GM19035 (cell line): ENCODE results near the gene CDCP2.
"Not testable (repeated sequence)": the region's sequence is repeated elsewhere in the genome, so short reads cannot be mapped to it uniquely, and the experiment has no call there.

Experiments used
- ATAC-seq: cut with Tn5 transposase; IDR thresholded peaks from one replicate; pipeline ENCODE4 v1.9.1; 2021; ENCODE audit not compliant: unreplicated experiment

Gene CDCP2

DNA sequence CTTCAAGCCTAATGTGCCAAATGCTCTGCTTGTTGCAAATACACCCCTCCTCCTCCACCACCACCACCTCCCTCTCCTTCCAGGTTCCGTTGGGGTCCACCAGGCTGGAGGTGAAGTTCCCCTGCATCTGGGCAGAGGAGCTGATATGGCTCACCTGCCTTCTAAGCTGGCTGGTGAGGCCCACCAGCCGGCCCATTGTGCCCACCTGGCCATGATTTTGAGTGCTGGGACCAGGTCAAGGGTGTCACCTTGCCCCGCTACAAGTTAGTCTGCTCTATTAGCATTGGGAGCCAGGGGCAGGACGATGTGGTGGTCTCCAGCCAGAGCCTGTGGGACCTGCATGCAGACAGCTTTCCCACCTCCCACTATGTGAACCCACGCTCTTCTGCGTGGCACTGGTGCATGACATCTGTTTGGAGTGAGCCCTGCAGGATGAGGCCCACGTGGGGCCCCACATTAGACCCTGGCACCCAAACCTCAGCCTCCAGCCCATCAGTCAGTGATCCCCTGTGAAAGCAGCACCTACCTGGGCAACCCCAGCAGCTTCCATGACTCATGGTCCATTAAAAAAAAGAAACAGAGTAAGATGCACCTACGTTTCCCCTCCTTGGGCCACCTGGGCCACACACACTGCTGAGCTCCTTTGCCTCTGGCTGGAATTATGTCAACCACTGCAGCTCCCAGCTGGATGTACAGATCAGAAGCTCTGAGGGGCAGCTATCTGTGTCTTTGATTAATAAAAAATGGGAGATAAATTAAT, 15.6 kb upstream of the CDCP2 start:
- no peak for ATAC-seq

DNA sequence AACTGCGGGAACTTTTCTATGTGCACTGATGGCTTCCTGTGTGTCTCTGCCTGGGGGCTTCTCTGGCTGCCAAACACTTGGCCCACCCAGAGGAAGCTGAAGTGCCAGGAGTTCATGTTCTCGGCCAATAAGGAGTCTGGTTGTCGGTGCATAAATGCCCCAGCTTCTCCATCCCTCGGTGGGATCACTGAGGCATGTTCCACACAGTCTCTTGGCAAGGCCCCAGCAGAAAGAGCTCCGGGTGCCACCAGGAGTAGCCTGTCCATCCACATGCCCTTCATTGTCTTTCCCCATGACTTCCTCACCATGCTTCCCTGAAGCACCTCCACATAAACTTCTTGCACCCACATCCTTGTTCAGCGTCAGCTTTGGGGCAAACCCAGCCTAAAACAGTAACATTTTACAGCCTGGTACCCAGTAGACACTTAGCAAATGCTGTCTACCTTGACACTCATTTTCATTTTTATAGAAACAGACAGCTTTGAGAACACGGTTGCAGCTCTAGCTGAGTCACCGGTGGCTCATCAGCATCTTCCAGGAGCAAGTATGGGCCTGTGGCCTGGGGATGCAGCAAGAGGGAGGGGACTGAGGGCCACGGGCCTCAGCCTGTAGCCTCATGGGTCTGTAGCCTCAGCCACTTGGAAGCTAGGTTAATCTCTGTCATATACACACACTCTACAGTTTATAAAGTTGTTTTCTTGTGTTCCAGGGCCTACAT, 14.8 kb upstream of the CDCP2 start:
- ATAC-seq: no peak

DNA sequence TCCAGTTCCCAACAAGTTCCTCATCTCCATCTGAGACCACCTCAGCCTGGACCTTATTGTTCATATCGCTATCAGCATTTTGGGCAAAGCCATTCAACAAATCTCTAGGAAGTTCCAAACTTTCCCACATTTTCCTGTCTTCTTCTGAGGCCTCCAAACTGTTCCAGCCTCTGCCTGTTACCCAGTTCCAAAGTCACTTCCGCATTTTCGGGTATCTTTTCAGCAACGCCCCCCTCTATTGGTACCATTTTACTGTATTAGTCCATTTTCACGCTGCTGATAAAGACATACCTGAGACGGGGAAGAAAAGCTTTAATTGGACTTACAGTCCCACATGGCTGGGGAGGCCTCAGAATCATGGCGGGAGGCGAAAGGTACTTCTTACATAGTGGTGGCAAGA, 13.6 kb upstream of the CDCP2 start:
- ATAC-seq: not testable (repeated sequence)

DNA sequence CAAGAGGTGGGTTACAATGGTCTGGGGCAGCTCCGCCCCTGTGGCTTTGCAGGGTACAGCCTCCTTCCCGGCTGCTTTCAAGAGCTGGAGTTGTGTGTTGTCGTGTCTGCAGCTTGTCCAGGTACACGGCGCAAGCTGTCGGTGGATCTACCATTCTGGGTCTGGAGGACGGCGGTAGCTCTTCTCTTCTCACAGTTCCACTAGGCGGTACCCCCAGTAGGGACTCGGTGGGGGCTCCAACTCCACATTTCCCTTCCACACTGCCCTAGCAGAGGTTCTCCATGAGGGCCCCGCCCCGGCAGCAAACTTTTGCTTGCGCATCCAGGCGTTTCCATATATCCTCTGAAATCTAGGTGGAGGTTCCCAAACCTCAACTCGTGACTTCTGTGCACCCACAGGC, 12.3 kb upstream of the CDCP2 start:
- ATAC-seq: no peak

DNA sequence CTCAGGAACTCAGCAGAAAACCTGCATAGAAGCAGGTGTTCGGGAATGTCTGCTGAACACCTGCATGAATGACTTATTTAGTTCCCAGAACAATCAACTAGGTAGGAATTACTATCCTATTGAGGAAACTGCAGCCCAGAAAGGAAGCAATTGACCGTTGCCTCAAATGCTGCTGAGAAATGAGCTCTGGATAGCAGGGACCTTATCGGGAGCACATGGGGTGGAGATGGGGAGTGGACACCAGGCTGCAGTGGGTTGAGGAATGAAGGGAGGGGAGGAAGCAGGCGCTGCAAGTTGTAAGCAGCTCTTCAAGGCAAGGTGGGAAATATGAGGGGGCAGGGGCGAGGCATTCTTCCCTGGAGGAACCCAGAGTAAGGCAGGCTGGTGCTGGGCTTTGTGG, 10.8 kb upstream of the CDCP2 start:
- no peak for ATAC-seq

DNA sequence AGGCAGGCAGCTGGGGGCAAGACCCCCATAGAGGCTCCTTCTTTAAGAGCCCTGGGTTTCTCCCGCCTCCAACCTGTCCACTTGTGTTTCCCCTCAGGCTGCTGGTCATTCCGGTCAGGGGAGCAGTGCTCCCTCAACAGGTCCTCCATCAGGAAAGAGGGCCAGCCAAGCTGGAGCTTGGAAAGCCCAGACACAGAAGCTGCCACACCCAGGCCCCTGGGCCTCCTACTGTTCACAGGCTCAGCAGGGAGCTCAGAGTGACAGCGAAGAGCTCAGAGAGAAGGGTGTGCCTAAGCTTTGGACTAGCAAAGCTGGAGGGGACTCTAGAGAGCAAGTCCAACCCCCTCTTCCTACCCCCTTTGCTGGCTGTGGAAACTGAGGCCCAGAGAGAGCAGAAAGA, 10.3 kb upstream of the CDCP2 start:
- no peak for ATAC-seq

DNA sequence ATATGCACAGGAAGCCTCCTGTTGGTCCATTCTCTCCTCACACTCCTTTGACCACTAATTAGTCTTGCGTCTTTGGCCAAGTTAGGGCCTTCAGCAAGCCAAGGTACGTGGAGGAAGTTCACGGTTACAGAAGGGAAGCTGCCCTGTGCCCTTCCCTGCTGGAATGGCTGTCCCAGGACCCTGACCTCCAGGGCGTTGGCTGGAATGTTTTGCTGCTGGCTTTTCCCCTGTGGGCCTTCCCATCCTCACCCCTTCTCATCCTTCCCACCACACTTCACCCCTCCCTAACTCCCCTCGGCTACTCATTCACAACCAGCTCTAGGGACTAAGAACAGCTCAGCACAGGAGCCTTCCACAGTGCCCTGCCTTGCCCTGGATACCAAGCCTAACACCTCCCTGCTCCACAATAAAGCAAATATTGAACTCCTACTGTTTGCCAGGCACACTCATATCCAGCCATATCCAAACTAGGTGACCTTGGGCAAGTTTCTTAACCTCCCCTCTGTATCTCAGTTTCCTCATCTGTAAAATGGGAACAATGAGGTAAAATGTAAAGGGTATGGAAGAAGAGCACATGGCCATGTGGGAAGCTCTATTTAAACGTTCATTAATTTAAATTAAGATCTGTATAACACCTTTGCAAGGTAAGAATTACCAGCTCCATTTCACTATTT, 8.8 kb upstream of the CDCP2 start:
- no peak for ATAC-seq

DNA sequence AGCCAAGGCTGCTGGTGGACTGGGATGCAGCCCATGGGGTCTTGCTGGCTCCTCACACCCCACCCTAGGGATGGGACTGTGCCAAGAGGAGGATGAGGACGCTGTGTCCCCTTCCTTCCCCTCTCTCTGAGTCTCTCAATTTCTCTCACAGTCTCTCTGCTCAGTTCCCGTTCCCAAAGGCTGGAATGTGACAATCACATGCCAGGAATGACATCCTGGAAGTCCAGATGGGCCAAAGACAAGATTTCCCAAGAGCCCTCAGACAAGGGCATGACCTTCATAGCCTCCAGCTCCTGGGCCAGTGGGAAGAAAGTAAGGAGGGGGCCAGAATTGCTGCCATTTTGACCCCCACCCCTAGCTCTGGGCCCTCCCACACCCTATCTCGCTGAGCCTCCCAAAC, 7.6 kb upstream of the CDCP2 start:
- ATAC-seq: no peak

DNA sequence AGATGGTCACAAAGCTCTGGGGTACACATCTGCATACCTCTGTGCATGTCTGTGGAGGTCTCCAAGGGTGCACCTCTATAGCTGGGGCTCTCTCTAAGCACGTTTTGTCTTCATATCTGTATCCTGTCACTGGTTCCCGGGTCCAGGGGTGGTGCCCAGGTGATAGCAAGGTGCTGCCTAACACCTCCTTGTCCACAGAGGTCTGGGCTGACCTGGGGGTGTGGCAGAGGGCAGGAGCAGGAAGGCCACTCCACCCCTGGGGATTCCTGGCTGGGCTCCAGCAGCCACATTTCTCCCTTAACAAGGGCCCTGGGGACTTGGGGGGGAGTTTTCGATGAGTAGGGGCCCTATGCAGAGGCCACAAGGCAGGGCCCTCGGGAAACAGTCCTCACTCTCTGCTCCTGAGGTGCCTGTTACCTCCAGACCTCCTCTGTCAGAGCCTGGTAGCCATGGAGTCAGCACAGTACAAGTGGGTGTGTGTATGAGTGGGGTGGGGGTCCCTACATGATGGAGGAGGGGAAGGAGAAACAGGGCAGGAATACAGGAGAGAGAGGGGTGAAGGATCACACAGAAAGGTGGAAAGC, 7.0 kb upstream of the CDCP2 start:
- ATAC-seq: no peak

DNA sequence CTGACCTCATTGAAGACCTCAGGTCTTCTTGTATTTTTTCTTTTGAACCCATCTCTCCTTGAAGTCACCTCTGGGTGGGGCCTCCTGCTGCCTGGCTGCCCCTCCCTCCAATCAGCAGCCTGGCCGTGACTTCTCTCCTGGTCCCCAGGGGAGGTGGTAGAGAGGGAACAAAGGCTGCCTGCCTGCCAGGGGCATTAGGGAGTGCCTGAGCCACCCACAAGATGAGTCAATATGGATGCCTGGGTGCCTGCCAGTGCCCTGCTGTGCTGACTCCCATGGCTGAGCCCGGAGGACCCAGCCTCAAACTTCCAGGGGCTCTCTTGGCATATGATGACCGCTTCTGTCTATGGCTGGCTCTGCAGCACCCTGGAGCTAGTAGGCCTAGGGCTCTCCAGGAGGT, 5.3 kb upstream of the CDCP2 start:
- ATAC-seq: no peak

DNA sequence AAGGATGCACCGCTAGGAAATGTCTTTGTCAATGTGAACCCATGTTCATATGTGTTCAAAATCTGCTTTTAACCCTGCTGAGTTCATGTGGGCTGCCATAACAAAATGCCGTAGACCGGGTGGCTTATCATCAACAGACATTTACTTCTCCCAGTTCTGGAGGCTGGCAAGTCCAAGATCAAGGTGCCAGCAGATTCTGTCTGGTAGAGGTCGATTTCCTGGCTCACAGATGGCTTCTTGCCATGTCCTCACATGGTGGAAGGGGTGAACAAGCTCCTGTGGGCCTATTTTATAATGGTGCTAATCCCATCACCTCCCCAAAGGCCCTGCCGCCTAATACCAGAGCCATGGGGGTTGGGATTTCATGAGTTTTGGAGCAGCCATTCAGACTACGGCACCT, 4.6 kb upstream of the CDCP2 start:
- no peak for ATAC-seq

DNA sequence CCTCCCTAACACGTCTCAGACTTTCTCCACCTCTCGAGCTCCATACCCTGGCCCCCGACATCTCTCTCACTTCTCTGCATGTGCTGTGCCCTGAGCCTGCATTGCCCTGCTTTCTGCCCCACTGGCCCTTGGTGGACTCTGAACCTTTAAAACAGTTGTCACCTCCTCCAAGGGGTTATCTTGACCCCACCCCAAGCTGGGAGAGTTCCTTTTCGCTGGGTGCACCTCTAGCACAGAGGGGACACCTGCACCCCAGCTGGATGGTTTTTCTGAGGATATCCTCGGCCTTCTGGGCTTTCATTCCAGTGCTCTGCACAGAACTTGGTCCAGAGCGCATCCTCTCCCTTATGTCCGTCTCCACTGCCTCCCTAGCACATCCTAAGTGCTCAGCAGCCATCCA, 4.2 kb upstream of the CDCP2 start:
- no peak for ATAC-seq

DNA sequence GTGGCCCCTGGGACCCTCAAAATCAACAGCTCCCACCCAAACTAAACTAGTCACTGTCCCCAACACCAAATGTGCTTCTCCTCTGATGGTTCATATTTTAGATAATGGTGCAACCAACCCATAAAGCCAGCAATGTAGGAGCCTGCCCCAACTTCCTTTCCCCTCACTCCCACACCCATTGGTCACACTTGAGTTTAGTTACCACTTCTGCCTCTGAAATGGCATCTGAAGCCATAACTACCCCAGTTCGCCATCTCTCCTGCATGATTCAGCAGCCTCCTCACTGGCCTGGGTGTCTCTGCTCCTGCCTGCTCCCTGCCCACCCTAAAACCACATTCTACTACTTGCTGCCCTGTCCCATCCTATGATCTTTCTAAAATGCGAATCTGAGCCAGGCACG, 3.4 kb upstream of the CDCP2 start:
- no peak for ATAC-seq

DNA sequence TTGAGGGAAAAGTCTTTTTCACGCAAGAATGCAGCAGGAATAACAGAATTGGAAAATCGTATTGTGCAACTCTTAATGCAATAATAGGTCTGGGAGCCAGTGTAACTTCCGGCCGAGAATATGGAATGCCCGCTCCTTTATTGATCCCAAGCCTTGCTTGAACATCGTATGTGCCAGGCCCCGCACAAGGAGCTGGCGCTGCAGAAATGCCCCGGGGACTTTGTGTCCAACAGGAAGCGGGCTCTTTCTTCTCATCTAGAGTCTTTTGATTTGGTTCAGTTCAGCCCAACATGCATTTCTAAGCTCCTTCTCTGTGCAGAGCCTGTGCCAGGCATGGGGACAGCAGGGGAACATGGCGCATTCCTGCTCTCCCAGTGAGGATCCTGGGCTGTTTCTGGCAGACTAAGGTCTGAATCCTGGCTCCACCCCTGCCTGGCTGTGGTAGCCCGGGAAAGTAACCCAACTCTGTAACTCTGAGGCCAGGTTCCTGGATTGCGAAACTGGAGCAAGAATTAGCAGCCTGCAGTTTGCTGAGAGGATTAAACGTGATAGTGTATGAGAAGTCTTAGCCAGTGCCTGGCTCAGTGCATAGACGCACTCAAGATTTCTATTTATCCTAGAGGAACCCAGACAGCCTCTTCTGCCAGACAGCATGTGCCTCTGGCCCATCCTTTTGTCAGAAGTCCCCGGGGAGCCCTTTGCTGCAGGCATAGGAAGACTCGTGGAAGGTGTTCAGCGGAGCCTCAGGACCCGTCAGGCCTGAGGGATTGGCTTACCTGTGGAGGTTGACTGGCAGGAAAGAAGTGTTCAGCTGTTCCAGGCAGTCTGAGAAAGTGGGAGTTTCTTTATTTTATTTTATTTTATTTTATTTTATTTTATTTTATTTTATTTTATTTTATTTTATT, 987 bp upstream of the CDCP2 start:
- no peak for ATAC-seq

DNA sequence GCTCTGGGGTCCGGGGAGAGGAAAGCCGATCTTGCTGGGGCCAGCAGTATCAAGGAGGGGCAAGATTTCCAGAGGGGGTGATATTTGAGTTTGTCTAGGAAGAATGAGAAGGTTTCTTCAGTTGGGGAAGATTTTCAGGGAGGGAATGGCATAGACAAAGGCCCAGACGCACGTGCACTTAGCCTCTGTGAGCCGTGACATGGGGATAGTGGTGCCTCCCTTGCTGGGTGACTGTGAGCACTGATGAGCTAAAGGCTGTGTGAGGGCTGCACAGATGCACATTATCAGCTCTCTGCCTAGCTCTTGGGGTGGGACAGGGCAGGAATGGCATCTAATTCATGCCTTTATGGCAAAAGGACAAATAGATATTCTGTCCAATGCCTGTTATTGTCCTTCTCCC, 1.8 kb downstream of the CDCP2 start:
- no peak for ATAC-seq

DNA sequence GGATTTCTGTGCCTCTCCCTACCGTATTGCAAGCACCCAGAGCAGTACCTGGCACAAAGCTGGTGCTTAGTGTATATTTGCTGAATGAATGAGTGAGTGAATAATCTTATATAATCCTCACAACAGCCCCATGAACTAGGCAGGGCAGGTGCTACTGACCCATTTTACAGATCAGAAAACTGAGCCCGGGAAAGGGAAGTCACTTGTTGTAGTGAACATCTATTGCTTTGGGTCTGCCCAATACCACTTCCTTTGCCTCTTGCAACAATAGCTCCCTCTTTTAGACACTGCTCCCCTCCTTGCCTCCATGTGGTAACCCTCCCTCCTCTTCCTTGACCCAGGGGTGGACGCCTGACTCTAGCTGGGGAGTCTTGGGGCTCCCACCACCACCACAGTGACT, 3.1 kb downstream of the CDCP2 start:
- no peak for ATAC-seq

DNA sequence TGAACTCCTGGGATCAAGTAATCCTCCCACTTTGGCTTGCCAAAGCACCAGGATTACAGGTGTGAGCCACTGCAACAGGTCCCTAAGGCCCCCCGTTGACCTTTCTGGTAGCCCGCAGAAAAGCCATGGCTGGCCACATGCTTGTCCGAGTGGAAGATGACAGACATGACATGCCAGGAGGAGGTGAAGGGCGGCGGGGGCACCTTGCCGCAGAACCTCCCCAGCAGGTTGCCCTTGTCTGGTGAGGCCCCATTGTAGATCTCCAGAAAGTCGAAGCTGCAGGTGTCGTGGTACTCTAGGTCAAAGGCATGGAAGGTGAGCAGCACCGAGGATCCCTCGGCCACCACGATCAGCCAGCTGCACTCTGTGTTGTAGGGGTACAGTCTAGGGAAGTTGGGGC, 8.4 kb downstream of the CDCP2 start:
- ATAC-seq: no peak

DNA sequence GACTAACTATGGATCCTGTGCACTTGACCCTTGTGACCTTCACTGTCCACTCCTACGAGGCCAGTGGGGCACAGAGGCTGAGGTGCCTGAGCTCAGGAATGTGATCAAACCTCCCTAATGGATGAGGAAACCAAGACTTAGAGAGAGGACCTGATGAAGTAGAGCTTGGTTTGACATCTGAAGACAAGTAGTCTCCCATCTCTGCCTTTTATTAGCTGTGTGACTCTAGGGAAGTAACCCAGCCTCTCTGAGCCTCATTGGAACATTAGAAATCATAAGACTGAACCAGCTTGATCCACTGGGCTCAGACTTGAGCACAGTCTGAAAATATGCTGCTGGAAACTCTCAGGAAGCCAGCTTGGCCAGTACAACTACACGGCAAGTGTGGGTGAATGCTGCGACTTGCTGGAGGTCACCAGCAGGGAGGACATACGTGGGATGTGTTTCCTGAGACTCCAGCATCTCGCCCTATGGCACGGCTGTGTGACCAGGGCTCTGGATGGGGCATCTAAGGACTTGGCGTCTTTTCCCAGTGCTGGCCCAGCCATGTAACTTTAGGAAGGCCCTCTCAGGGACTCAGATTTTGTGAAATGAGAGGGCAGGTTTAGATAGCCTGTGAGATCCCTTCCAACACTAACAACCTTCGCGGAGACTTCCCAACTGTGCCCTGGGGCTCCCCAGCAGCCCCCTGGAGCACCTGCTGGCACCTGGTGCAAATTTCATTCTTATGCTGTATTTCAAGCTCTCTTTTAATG, 10.5 kb downstream of the CDCP2 start:
- no peak for ATAC-seq

DNA sequence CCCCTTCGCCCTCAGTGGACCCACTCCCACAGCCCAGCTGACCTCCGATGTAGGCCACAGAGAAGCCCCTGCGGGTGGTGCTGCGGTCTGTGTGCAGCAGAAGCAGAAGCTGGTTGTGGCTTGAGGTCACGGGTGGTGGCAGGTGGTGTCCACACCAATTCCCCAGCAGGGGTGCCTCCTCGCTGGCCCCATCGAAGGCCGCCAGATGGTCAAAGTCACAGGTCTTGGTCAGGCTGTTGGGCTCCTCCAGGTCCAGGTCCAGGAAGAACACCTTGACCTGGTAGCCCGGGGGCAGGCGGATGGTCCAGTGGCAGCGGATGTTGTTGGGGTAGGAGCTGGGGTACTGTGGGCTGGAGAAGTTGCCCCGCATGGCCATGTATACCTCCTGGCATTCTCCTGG, 13.1 kb downstream of the CDCP2 start:
- no peak for ATAC-seq

DNA sequence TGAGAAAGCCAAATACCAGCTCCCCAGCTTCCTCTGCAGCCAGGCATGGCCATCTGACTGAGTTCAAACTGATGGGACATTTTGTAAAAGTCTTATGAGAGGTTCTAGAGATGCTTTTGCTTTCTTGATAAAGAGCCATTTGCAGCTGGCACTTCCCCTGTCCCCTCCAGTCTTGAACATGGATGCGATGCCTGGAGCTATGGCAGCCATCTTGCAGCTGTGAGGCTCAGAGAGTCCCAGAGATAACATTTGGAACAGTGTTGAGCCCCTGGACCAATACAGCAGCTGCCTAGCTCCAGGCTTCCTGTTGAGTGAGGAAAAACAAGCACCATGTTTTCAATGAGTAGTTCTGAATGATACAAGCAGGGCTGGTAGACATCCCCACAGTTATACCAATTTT, 13.8 kb downstream of the CDCP2 start:
- no peak for ATAC-seq
